Mesenchymal stem cell (in vitro differentiated cells and primary cell): ENCODE measurements around the gene NEK10.
A peak's percentile ranks its signal among the peaks of the same experiment; 100 is the strongest.

ENCODE experiments used
- DNase-seq: peaks from one replicate; pipeline ENCODE4 v3.0.0-alpha.2; 2013
- H2AFZ ChIP-seq: one replicate; pipeline ENCODE4 v1.6.1; 2013; ENCODE audit warnings: low read depth, mild to moderate bottlenecking, control low read depth, inconsistent platforms, low read length, moderate library complexity
- H2AK5ac ChIP-seq: 2 replicates; pipeline ENCODE4 v1.6.1; 2013; ENCODE audit warnings: low read length, moderate library complexity, mild to moderate bottlenecking, inconsistent platforms; ENCODE audit not compliant: severe bottlenecking
- H2BK120ac ChIP-seq: one replicate; pipeline ENCODE4 v1.6.1; 2013; ENCODE audit warnings: low read depth, mild to moderate bottlenecking, inconsistent platforms, low read length, moderate library complexity
- H2BK12ac ChIP-seq, 2 experiments: one replicate each; pipeline ENCODE4 v1.6.1; 2013; ENCODE audit warnings: inconsistent platforms in 2 of 2, low read length in 2 of 2, mild to moderate bottlenecking in 2 of 2, moderate library complexity in 2 of 2, control low read depth in 1 of 2
- H2BK15ac ChIP-seq: one replicate; pipeline ENCODE4 v1.6.1; 2013; ENCODE audit warnings: mild to moderate bottlenecking, low read depth, inconsistent platforms; ENCODE audit not compliant: poor library complexity, severe bottlenecking
- H2BK5ac ChIP-seq: 2 replicates; pipeline ENCODE4 v1.6.1; 2013; ENCODE audit warnings: low read depth, mild to moderate bottlenecking, low read length, control low read depth, inconsistent platforms; ENCODE audit not compliant: poor library complexity, severe bottlenecking
- H3K14ac ChIP-seq, 2 experiments: one replicate each; pipeline ENCODE4 v1.6.1; 2013; ENCODE audit warnings: inconsistent platforms in 2 of 2, low read length in 2 of 2, control low read depth in 1 of 2, mild to moderate bottlenecking in 1 of 2, moderate library complexity in 1 of 2
- H3K18ac ChIP-seq, 2 experiments: one replicate each; pipeline ENCODE4 v1.6.1; 2013; ENCODE audit warnings: inconsistent platforms in 2 of 2, low read length in 2 of 2, control low read depth in 1 of 2, low read depth in 1 of 2, mild to moderate bottlenecking in 1 of 2
- H3K23ac ChIP-seq, 2 experiments: one replicate each; pipeline ENCODE4 v1.6.1; 2013; ENCODE audit warnings: inconsistent platforms in 2 of 2, low read length in 2 of 2, mild to moderate bottlenecking in 2 of 2, moderate library complexity in 2 of 2, control low read depth in 1 of 2
- H3K27ac ChIP-seq: 2 replicates; pipeline ENCODE4 v1.5.1; 2013; ENCODE audit warnings: mild to moderate bottlenecking, moderate library complexity, low read length, control low read depth, inconsistent platforms; ENCODE audit not compliant: poor library complexity, severe bottlenecking
- H3K27me3 ChIP-seq, 2 experiments: 2 replicates each; pipeline versions ENCODE4 v1.6.1 to v1.7.0; 2013; ENCODE audit warnings: low read length in 2 of 2, mild to moderate bottlenecking in 2 of 2, moderate library complexity in 2 of 2, control low read depth in 1 of 2, inconsistent platforms in 1 of 2; ENCODE audit not compliant: control insufficient read depth in 1 of 2, insufficient read depth in 1 of 2
- H3K36me3 ChIP-seq, 2 experiments: 2 replicates each; pipeline versions ENCODE4 v1.6.1 to v1.7.0; 2013; ENCODE audit warnings: low read length in 2 of 2, control low read depth in 1 of 2, inconsistent platforms in 1 of 2, low read depth in 1 of 2, mild to moderate bottlenecking in 1 of 2; ENCODE audit not compliant: insufficient read depth in 2 of 2, control insufficient read depth in 1 of 2
- H3K4ac ChIP-seq, 2 experiments: one replicate each; pipeline ENCODE4 v1.6.1; 2013; ENCODE audit warnings: inconsistent platforms in 2 of 2, low read length in 2 of 2, mild to moderate bottlenecking in 2 of 2, moderate library complexity in 2 of 2, control low read depth in 1 of 2, low read depth in 1 of 2
- H3K4me1 ChIP-seq: 2 replicates; pipeline ENCODE4 v1.6.1; 2013; ENCODE audit warnings: low read depth, low read length, control low read depth; ENCODE audit not compliant: control insufficient read depth, insufficient read depth
- H3K4me2 ChIP-seq: 2 replicates; pipeline ENCODE4 v1.6.1; 2013; ENCODE audit warnings: low read length, mild to moderate bottlenecking, inconsistent platforms; ENCODE audit not compliant: poor library complexity, severe bottlenecking
- H3K4me3 ChIP-seq, 2 experiments: 2 replicates each; pipeline versions ENCODE4 v1.5.1 to v1.7.0; 2013; ENCODE audit warnings: low read length in 2 of 2, mild to moderate bottlenecking in 2 of 2, control low read depth in 1 of 2, low read depth in 1 of 2; ENCODE audit not compliant: insufficient read depth in 1 of 2
- H3K79me1 ChIP-seq: replicated peaks from 2 replicates; pipeline ENCODE4 v1.6.1; 2013; ENCODE audit warnings: mild to moderate bottlenecking, control low read depth, low read length, inconsistent platforms; ENCODE audit not compliant: poor library complexity, severe bottlenecking
- H3K9ac ChIP-seq: 2 replicates; pipeline ENCODE4 v1.7.0; 2013; ENCODE audit warnings: mild to moderate bottlenecking, low read length, moderate library complexity
- H3K9me3 ChIP-seq: 2 replicates; pipeline ENCODE4 v1.7.0; 2013; ENCODE audit warnings: mild to moderate bottlenecking, low read length; ENCODE audit not compliant: control insufficient read depth
- H4K8ac ChIP-seq: one replicate; pipeline ENCODE4 v1.6.1; 2013; ENCODE audit warnings: inconsistent platforms, mild to moderate bottlenecking, low read length, moderate library complexity
- H4K91ac ChIP-seq: one replicate; pipeline ENCODE4 v1.6.1; 2013; ENCODE audit warnings: mild to moderate bottlenecking, low read length, inconsistent platforms
- WGBS: methylation state at CpG from one replicate; pipeline ENCODE4 v1.1.7; 2013; ENCODE audit warnings: mixed read lengths; 5-methylcytosine and 5-hydroxymethylcytosine counted together

The NEK10 gene

DNA sequence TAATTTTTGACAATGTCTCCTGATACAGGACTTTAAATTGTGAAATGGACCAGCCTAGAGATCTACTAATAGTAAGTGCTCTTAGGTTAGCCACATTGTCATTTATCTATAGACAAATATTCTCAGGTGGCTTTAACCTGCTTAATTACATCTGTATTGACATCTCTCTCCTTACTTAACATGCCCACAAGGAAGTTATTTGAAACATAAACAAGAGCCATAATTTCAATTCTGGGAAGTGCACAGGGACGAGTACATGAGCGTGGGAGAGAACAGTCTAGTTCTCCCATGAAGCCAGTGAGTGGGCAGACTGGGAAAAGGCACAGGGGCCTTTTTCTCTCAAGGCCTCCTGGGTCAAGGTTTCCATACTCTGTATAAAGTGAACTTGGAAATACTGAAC, 54.2 kb downstream of the NEK10 start:
- Histone ChIP-seq H3K36me3 (peaks cover 0 to 65% of the 10 kb centered on the region in 2 experiments), H3K23ac (no peak overlapping the region), H3K18ac (no peak overlapping the region), H4K91ac (no peak overlapping the region), H2AK5ac (no peak overlapping the region), H4K8ac (no peak overlapping the region), H2BK5ac (no peak overlapping the region), H3K4me2 (no peak overlapping the region), H2BK12ac (no peak overlapping the region), H2BK120ac (no peak overlapping the region), H3K9me3 (no peaks in the 10 kb centered on the region), H3K27ac (no peak overlapping the region), H3K14ac (no peak overlapping the region), H2AFZ (no peak overlapping the region), H3K4ac (no peak overlapping the region), H3K27me3 (no peaks in the 10 kb centered on the region), H3K4me3 (no peak overlapping the region), H3K9ac (no peak overlapping the region), H2BK15ac (no peak overlapping the region), H3K4me1 (peaks cover 6% of the 10 kb centered on the region), H3K79me1 (peaks cover 1% of the 10 kb centered on the region)
- no peak for DNase-seq
- 85% methylated on average over 2 of the region's 2 CpGs for WGBS

DNA sequence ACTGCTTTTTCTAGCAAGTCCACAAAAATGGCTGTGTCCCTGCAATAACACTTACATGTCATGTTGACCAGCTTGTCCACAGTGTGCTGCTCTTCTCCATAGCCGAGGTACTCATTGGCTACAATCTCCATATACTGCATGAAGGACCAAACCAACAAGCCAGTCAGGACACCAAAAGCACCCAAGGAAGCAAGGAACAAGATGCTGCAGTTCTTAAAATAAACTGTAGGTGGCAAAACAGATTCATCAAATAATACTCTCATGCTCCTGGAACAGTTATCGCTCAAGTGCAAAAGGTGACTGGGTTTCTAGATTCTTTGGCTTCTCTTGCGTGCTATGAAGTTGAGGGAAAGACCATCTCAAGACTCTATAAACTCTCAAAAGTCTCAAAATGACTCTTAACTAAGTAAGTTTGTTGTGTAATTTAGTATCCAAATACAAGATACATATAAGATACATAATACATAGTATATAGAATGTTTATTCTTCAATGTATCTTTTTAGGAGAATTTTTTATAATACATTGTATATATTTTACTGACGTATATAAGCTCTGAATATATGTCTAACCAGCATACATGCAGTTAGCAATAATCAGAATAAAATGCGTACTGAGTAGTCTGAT, 57.0 kb downstream of the NEK10 start:
- Histone ChIP-seq H2BK120ac (no peak overlapping the region), H3K9ac (peak overlapping the region; percentile 65), H3K9me3 (no peaks in the 10 kb centered on the region), H4K8ac (peak overlapping the region; percentile 69), H3K79me1 (peaks cover 1% of the 10 kb centered on the region), H3K4me3 (no peak overlapping the region), H2BK15ac (no peak overlapping the region), H2AFZ (no peak overlapping the region), H2BK12ac (peak overlapping the region in 1 of 2 experiments; percentile 93), H3K27ac (peak overlapping the region; percentile 72), H4K91ac (peak overlapping the region; percentile 50), H3K23ac (no peak overlapping the region), H3K18ac (no peak overlapping the region), H3K27me3 (no peaks in the 10 kb centered on the region), H3K4me2 (no peak overlapping the region), H3K14ac (no peak overlapping the region), H2BK5ac (no peak overlapping the region), H3K4ac (no peak overlapping the region), H3K36me3 (peaks cover 0 to 78% of the 10 kb centered on the region in 2 experiments), H2AK5ac (no peak overlapping the region), H3K4me1 (peaks cover 6% of the 10 kb centered on the region)
- DNase-seq = peak; percentile 83
- 33% methylated on average over 2 of the region's 5 CpGs for WGBS

DNA sequence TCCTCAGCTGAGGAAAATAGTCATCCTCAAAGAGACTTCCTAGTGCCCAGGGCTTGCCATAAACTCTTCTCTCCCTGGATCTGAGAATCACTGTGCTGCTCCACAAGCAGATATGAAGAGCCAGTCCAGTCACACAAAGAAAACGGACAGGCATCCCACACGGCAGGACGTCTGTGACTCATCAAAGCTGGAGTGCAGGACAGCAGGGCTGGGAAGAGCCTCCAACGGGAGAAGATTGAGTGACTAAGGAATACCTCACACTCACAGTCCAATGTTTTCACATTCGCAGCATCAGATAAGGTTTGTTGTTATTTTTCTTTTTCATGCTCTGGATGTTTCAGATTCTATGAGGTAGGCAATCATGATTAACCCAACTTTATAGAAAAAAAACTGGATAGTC, 57.8 kb downstream of the NEK10 start:
- Histone ChIP-seq H3K4ac (no peak overlapping the region), H3K23ac (no peak overlapping the region), H4K8ac (peak overlapping the region; percentile 12), H3K18ac (no peak overlapping the region), H2BK5ac (no peak overlapping the region), H3K36me3 (peaks cover 0 to 78% of the 10 kb centered on the region in 2 experiments), H2AK5ac (no peak overlapping the region), H2BK15ac (no peak overlapping the region), H3K14ac (no peak overlapping the region), H3K4me1 (peaks cover 6% of the 10 kb centered on the region), H3K27me3 (no peaks in the 10 kb centered on the region), H3K4me2 (peak overlapping the region; percentile 31), H3K4me3 (no peak overlapping the region), H2BK12ac (peak overlapping the region; percentile 5 to 71), H2AFZ (no peak overlapping the region), H3K27ac (peak overlapping the region; percentile 74), H4K91ac (no peak overlapping the region), H3K79me1 (peaks cover 1% of the 10 kb centered on the region), H3K9me3 (no peaks in the 10 kb centered on the region), H2BK120ac (no peak overlapping the region), H3K9ac (peak overlapping the region; percentile 65)
- DNase-seq = peak; percentile 94
- WGBS = 0% methylated on average over 3 of the region's 5 CpGs

DNA sequence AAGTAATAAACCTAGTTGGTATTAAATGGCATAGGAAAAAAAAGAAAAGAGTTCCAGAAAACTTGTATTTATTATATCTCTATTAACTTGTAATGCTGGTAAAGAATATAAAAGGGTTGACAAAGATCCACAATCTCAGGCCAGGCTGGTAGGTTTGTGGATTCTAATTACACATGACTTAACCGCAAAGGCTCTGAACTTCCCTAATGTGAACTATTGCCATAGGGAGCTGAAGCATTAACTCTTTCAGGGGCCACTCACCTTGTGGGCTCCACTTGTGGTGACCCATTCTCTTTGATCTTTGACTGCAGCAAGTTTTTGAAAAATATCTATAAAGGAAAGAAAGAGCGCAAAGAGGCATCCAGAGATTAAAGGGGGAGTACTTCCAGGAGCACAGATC, 58.5 kb downstream of the NEK10 start:
- no peak overlapping the region for H2BK120ac ChIP-seq
- WGBS = 100% methylated on average over 2 of the region's 2 CpGs
- H4K8ac ChIP-seq = no peak overlapping the region

More for the DNA sequence above, 58.5 kb downstream of the NEK10 start:
- Histone ChIP-seq H4K91ac (no peak overlapping the region), H3K79me1 (peaks cover 1% of the 10 kb centered on the region), H3K9me3 (no peaks in the 10 kb centered on the region), H3K23ac (no peak overlapping the region), H3K27ac (peak overlapping the region; percentile 74), H3K27me3 (no peaks in the 10 kb centered on the region), H2AK5ac (no peak overlapping the region), H3K18ac (no peak overlapping the region), H3K4me1 (peaks cover 6% of the 10 kb centered on the region), H3K4me2 (no peak overlapping the region), H3K36me3 (peaks cover 0 to 78% of the 10 kb centered on the region in 2 experiments), H3K9ac (peak overlapping the region; percentile 65), H2BK15ac (no peak overlapping the region), H2BK12ac (no peak overlapping the region), H2BK5ac (no peak overlapping the region), H2AFZ (no peak overlapping the region), H3K14ac (no peak overlapping the region), H3K4ac (no peak overlapping the region), H3K4me3 (no peak overlapping the region)
- DNase-seq = no peak
